Measurements from ENCODE around the gene CRACDL.

Gene CRACDL, protein sequence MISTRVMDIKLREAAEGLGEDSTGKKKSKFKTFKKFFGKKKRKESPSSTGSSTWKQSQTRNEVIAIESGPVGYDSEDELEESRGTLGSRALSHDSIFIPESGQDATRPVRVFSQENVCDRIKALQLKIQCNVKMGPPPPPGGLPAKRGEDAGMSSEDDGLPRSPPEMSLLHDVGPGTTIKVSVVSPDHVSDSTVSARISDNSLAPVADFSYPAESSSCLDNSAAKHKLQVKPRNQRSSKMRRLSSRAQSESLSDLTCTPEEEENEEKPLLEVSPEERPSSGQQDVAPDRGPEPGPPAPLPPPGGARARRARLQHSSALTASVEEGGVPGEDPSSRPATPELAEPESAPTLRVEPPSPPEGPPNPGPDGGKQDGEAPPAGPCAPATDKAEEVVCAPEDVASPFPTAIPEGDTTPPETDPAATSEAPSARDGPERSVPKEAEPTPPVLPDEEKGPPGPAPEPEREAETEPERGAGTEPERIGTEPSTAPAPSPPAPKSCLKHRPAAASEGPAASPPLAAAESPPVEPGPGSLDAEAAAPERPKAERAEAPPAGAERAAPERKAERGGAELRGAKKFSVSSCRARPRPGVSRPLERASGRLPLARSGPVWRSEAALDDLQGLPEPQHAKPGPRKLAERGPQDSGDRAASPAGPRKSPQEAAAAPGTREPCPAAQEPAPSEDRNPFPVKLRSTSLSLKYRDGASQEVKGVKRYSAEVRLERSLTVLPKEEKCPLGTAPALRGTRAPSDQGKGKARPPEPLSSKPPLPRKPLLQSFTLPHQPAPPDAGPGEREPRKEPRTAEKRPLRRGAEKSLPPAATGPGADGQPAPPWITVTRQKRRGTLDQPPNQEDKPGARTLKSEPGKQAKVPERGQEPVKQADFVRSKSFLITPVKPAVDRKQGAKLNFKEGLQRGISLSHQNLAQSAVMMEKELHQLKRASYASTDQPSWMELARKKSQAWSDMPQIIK

DNA sequence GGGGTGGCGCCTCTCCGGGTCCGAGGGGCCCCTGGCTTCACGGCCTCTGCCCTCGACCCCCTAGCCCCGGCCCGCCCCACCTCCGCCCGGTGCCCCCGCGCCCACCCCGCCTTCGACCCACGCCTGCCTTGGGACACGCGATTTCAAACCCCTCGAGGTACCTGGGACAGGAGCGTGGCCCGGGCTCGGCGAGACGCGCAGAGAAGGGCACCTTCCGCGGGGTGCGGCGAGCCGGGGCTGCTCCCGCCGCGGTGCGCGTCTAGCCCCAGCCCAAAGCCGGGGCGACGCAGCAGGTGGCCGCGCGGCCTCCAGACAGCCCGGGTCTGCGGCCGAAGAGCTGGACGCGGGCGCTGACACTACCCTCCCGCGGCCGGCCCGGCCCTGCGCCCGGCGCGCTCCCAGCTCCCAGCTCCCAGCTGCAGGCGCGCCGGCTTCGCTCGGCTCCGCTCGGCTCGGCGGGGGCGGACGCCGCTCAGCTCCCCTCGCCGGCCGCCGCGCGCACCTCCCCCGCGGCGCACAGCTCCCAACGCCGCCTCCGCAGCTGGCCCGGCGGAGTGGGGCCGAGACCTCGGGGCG lies at the start of gene CRACDL:
TSS of gene CRACDL (minus strand) at position 449 of the 576 bp plus-strand sequence. CDS start 89,425 bp downstream, outside the sequence.
- no peak for DNase-seq (ENCODE audit: low read depth in 1 of 2, low spot score in 1 of 2)

DNA sequence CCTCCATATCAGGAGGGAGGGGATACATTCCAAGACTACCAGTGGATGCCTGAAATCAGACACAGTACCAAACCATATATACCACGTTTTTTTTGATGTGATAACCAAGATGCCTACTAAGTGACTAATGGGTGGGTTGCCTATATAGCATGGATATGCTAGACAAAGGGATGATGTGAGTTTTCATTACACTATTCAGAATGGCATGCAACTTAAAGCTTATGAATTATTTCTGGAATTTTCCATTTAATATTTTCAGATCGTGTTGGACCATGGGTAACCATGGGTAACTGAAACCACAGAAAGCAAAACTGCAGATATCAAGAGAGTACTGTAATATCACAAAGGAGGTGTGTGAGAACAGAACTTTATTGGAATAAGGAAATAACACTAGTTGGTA lies 39.6 kb upstream of the CRACDL start:
- no peak for DNase-seq (ENCODE audit: low read depth in 1 of 2, low spot score in 1 of 2)

DNA sequence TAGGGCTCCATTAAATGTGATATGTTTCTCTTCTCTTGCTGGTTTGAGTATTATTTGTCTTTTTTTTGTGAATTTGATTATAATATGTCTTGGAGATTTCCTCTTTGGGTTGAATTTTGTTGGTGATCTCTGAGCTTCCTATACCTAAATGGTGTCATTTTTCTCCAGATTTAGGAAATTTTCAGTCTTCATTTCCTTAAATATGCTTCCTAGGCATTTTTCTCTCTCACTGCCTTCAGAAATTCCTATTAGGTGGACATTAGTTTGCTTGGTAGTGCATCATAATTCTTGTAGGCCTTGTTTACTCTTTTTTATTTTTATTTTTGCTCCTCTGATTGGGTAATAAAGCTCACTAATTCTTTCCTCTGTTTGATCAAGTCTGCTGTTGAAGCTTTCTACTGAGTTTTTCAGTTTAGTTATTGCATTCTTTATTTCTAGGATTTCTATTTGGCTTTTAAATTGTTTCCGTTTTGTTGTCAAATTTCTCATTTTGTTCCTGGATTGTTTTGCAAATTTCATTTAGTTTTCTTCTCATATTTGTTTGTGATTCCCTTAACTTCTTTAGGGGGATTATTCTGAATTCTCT lies 36.6 kb upstream of the CRACDL start:
- DNase-seq (ENCODE audit: low read depth in 1 of 2, low spot score in 1 of 2): no peak

DNA sequence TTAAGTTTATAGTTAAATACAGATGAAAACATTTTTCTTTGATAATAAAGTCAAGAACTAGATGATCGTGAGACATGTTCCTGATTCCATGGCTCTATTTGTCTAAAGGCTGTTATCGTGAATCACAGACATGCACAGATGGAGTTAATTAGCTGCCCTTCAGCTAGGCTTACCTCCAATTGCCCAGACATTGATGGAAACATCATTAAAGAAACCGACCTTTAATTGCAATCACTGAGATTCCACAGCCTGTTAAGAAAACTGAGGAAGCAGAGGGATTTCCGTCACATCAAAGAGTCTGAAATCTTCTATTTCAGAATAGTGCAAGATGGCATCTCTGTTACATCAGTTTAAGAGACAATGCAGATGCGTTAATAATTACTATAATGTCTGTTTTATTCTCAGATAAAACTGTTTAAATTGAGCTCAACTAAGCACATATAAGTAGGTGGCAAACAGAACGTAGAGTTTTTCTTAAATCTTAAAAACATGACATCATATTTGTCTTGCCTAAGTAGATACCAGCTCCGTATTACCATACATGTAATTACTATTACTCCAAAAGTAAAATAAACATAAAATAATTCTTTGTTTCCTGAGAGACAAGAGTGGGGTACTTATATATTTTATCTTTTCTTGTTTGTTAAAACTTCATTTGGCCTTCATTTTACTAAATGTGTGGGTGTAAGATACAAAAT lies 23.9 kb upstream of the CRACDL start:
- DNase-seq (ENCODE audit: low read depth in 1 of 2, low spot score in 1 of 2): no peak

DNA sequence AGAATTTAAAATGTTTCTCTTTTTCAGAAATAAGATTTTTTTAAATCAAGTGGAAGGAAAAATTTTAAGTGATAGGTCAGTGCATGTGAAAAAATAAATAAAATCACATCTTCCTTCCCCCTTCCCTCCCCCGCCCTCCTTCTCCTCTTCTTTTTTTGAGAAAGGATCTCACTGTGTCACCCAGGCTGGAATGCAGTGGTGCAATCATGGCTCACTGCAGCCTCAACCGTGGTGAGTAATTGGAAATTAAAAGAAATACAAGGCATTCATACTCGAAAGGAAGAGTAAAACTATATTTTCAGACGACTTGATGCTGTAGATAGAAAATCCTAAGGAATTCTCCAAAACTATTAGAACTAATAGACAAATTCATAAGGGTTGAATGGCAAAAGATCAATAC lies 16.9 kb upstream of the CRACDL start:
- DNase-seq (ENCODE audit: low read depth in 1 of 2, low spot score in 1 of 2): no peak

DNA sequence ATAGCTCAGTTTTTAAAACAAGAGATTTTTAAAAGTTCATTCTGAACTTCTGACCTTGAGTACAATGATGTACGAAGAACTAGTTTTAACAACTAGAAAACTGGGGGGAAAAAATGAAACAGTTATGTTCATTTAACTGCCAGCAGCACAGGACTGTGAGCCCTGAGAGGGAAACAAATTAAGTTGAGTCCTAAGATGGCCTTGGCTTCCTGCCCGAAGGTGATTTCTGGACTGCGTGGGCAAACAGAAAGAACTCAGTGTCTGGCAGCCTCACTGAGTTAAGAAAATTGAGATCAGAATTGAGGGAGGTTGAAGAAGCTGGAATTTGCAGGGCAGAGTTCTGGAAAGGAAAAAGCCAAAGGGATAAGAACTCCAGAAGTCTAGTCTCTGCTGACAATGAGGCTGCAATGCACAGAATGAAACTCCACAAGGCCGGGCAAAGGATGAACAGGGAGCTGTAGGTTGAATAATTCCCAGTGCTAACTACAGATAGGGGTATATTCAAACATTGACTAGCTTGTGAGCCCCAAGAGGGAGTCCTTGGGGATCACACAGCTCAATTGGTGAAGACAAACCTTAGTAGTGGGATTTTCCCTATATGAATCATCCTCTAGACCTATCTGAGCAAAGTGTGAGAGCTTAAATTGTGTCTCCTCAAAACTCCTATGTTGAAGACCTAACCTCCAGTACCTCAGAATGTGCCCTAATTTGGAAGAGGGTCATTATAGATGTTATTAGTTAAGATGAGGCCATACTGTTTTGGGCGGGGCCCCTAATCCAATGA lies 13.1 kb upstream of the CRACDL start:
- DNase-seq (ENCODE audit: low read depth in 1 of 2, low spot score in 1 of 2): no peak

DNA sequence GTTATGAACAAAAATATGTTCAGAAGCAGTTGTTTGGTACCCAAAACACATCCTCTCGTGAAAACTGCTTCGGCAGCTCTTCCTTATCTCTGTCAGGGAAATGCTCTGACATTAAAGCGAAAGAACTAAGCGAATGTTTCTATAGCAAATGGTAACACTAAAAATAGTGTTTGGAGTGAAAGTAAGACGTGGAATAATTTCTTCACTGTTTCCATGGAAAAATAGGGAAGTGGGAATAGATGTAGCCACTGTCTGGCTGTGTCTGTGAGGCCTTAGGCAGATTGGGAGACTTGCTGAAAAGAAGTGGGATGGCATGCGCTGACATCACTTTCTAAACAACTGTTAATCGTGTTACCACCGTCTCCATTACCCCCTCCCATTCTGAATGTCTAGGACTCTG lies 11.5 kb upstream of the CRACDL start:
- no peak for DNase-seq (ENCODE audit: low read depth in 1 of 2, low spot score in 1 of 2)

DNA sequence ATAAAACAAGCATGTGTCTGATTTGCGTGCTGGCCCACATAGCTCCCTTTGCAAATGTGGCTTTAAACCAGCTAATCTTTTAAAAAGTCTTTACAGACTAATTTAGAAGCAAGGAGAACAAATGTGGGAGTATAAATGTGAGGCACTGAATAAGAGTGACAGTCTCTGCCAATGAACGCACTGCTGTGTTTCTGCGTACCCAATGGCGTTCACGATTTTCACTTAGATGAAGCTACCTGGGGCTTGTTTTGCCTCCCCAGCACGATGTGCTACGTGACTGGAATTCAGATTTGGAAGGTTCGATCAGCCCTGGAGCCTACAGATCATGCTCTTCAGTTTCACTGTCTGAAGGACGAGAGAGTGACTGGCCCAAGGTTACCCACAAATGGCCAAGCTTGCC lies 10.8 kb upstream of the CRACDL start:
- no peak for DNase-seq (ENCODE audit: low read depth in 1 of 2, low spot score in 1 of 2)

DNA sequence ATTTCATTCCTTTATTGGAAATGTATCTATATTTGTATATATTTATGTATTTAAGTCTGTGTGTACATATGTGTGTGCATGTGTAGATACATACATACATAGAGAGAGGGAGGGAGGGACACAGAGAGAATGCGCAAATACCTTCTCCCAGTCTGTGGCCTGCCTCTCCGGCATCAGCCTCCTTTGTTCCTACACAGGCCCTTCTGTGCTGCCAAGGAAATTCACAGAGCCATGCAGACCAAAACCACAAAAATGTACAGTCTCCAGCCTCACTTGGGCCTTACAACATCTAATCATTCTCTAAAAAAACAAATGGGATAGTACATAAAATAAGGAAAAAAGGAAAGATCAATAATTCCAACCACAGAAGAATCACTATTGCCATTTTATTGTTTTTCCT lies 8.8 kb upstream of the CRACDL start:
- DNase-seq (ENCODE audit: low read depth in 1 of 2, low spot score in 1 of 2): no peak

DNA sequence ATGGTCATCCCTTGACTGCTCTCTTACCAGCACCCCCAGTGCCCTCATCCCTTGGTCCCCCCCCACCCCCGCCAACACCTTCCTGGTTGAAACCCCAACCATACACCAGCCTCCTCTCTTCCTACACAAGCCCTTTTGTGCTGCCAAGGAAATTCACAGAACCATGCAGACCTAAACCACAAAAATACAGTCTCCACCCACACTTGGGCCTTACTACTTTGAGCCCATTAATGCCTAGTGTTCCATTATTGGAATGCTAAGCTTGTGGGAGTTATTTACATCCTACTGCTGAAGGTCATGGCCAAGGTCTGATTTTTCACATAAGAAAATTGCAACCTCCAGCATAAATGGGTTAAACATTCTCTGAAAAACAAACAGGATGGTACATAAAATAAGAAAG lies 4.1 kb upstream of the CRACDL start:
- no peak for DNase-seq (ENCODE audit: low read depth in 1 of 2, low spot score in 1 of 2)

DNA sequence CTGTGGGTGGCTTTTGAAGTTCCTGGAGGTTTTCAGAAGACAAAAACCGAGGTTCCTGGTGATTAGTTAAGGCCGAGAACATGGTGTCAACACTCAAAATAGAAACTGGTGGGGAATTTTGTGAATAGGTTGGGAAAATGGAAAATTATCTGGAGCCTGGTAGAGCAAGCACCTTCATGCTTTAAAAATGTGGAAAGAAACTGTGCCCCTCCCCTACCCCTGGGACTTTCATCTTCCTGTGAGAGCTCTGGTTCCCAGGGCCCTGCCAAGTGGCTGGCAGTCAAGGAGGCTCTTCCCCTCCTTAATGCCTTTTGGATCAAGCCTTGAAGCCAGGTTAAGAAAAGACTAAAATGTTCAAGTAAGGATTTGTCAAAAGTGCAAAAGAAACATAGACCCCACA lies 1.9 kb upstream of the CRACDL start:
- no peak for DNase-seq (ENCODE audit: low read depth in 1 of 2, low spot score in 1 of 2)

DNA sequence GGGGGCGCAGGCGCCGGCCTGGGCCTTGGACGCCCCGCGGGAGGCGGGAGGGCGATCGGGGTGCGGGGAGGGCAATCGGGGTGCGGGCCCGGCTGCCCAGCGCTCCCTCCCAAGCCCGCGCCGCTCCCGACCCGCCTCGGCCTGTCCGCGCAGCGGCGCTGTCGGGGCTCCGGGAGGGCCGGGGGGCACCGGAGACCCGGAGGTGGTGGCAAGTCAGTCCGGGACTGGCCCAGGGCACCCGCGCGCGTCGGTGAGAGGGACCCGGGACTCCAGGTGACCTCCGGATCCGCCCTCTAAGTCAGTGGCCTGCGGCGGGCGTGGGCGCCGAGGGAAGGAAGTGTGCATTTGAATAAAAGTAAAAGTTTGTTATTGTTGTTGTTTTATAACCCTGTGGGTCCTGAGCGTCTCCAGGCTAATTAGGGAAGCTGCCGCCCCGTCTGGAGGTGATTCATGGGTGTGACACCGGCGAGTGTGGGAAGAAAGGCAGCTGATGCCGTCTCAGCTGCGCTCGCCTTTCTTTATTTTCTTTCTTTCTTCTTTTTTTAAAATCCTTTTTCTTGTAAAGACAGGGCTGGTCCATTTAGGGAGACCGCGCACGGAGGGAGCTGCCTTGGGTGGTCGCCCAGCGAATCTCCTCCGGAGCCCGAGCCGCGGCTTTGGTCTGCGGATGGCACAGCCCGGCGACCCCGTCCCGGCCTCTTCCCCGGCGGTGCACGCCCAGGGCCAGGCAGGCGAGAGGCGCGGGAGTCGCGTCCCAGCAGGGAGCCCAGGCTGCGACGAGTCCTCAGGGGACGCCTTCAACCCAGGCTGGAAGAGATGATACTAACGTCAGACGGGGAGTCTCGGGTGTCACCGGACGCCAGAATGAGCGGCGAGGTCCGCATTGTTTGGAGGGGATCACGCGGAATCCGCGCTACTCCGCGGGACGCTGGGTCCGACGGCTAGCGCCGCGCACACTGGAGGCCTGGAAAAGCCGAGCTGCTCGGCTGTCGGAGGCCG lies 627 bp upstream of the CRACDL start:
- DNase-seq (ENCODE audit: low read depth in 1 of 2, low spot score in 1 of 2): no peak

DNA sequence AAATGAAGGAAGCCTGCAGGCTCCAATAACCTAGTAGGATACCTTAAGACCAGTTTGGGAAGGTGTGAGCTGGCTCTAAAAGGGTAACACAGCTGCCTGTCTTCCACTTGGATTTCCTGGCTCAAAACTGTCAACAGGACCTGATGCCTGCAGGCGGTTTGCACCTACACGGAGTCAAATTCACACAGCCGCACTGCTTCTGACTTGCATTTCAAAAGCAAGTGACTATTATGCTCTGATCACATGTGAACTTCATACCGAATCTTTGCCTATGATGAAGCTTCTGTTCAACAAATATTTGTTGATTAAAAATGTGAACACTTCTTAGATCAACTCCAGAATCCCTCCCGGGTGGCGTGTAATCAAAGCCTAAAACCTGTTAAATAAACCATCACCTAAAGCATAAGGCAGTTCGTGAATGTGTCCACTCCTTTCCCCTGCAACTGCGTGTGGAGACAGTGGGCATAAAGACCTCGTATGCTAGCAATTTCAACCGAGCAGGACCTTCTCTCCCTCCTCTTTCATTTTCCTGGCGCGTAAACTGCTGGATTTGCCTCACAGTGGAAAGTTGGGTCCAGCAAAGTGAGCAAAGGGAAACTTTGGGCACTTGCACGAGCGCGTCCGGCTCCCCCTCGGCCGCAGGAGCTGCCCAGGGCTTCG lies 784 bp downstream of the CRACDL start:
- no peak for DNase-seq (ENCODE audit: low read depth in 1 of 2, low spot score in 1 of 2)

DNA sequence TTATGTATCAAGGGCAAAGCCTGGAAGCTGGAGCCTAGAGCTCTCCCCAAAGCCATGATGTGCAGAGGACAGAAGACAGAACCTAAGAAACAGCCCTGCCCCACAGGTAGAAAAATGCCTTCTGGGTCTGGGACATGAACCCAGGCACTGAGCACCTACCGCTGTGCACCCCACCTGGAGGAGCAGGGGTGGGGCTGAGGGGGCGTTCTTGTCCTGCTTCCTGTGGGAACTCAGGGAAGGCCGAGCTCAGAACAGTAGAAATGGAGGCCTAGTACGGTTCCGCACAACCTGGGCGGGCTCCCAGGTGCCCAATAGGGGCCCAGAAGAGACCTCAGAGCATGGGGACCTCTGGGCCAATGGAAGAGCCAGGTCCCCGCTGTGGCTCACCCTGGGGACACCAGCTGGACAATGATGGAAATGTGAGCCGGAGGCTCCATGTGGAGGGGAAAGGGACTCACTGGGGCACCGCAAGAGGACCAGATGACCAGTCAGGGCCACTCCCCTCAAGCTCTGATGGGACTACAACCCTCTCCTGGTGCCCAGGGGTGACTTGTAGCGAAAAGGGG lies 3.2 kb downstream of the CRACDL start:
- no peak for DNase-seq (ENCODE audit: low read depth in 1 of 2, low spot score in 1 of 2)

DNA sequence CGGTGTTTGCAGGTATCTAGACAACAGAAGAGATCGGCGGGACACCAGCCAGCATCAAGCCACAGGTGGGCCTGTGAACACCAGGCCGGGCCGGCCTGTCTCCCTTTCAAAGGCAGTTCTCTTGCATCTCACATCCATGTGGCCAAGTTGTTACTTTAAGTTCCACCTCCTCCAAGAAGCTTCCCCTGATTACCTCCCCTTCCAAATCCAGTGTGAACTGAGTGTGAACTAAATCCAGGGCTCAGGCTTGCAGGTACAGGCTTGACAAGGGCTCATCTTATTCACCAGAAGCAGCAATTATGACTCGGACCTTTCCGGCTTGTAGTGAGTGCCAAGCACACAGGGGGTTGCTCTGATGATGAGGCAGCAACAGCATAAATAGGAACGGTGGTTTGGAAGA lies 3.9 kb downstream of the CRACDL start:
- DNase-seq (ENCODE audit: low read depth in 1 of 2, low spot score in 1 of 2): no peak

DNA sequence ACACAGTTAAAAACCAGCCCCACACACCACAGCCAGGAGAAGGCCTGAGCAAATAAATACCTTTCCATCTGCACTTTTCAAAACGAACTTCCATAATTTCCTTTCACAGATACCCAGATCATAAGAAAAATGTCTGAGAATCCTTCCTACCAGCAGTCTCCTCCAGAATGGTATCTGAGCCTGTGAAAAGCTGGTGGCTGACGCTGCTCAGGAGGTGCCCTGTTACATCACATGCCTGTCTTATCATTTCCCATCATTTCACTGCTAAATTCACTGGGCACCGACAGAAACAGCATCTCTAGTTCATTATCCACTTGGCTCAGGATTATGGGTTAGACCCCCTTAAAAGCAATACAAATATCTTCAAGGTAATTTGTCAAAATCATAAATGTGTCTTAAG lies 4.4 kb downstream of the CRACDL start:
- DNase-seq (ENCODE audit: low read depth in 1 of 2, low spot score in 1 of 2): no peak

DNA sequence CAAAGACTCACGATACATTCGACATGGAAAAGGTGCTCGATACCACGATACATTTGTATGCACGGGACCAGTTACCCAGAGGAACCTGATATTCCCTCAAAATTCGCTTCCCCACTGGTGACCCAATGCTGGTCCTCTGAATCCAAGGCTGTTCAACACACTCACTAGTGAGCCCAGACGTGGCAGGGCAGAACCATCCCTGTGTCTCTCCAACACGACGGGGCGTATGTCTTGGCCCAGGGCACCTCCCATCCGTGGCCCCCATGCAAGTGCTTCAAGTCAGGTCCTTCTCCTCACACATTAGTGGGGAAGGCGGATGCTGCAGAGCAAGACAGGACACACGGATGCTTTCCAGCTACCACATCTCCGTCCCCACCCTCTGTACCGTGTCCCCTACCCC lies 6.1 kb downstream of the CRACDL start:
- DNase-seq (ENCODE audit: low read depth in 1 of 2, low spot score in 1 of 2): no peak

DNA sequence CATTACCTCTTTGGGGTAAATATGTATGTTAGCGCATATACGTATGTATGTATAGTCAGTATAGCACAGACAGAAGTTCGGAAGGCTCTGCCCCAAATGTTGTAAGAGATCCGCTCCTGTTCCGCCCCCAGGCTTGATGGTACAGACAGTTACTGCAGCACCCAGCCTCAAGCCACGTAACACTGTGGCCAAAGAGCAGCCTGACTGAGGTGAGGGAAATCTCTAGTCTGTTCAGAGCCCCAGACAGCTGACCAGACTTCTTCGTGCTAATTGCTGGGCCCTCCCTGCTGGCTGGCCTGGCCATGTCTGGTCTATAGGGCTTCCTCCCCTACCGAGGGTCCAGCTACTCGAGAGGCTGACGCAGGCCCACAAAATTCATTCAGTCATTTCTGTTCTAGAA lies 7.8 kb downstream of the CRACDL start:
- no peak for DNase-seq (ENCODE audit: low read depth in 1 of 2, low spot score in 1 of 2)
